HepG2 (cell line): ENCODE measurements around the gene ACOT8. TPM values are rescaled to one million over a fixed set of nuclear protein-coding genes. Genes with fewer than 3 reads are reported as not detected.

Experiments used
- ATAC-seq: fragments of 200-7000 bp; cut with Tn5 transposase; 3 replicates; pipeline ENCODE4 v1.9.1; 2020; ENCODE audit warnings: mild to moderate bottlenecking, moderate library complexity
- BruUV-seq: library from RNA; stranded (reverse); fragments of 400-500 nt; replicated peaks from 2 replicates; lab custom pipeline; 2021; lab: Mats Ljungman, UMichigan
- CTCF ChIA-PET: fragments of 300-600 bp; formaldehyde crosslinking; extraction: SDS; loops from one replicate; lab custom pipeline; 2021; ENCODE audit warnings: low total read pairs, inconsistent platforms, low intra/inter-chr PET ratio; lab: Yijun Ruan, JAX
- POLR2A ChIA-PET: fragments of 350-600 bp; sonication (Branson Sonifier 250); formaldehyde crosslinking; loops from one replicate; lab custom pipeline; 2020; ENCODE audit warnings: antibody characterized with exemption, inconsistent platforms; lab: Yijun Ruan, JAX
- DNase-seq: peaks from one replicate; pipeline ENCODE4 v3.0.0-alpha.2; 2015; ENCODE audit warnings: low spot score
- FAIRE-seq: peaks from 3 replicates; lab custom pipeline; 2011; peaks lifted over from hg19 to GRCh38; lab: Jason Lieb, UNC
- H2AFZ ChIP-seq: one replicate; pipeline ENCODE4 v1.6.1; 2011; ENCODE audit warnings: low read length, inconsistent platforms
- H3K27ac ChIP-seq: fragments of 300-600 bp; 3 replicates; pipeline ENCODE4 v1.8.0; 2011; ENCODE audit warnings: mixed run types, mild to moderate bottlenecking, mixed read lengths, low read length, inconsistent platforms; ENCODE audit not compliant: insufficient read depth; ENCODE audit errors: extremely low read length
- H3K27me3 ChIP-seq, 2 experiments: fragments of 200-600 bp in 1 of 2; 2 replicates in 1 of 2; 3 replicates in 1 of 2; pipeline versions ENCODE4 v1.6.0 to v1.8.0; 2011; ENCODE audit warnings: low read length in 2 of 2, mild to moderate bottlenecking in 2 of 2, moderate library complexity in 2 of 2, inconsistent platforms in 1 of 2; ENCODE audit not compliant: insufficient read depth in 2 of 2, control insufficient read depth in 1 of 2
- H3K36me3 ChIP-seq, 2 experiments: fragments of 200-600 bp in 1 of 2; replicated peaks in 1 of 2; 2 replicates in 1 of 2; 3 replicates in 1 of 2; pipeline versions ENCODE4 v1.5.1 to v1.8.0; 2011; ENCODE audit warnings: low read length in 2 of 2, inconsistent platforms in 1 of 2; ENCODE audit not compliant: insufficient read depth in 2 of 2, control insufficient read depth in 1 of 2
- H3K4me1 ChIP-seq: 2 replicates; pipeline ENCODE4 v1.5.1; 2012; ENCODE audit warnings: low read length, inconsistent platforms; ENCODE audit not compliant: insufficient read depth
- H3K4me2 ChIP-seq: 2 replicates; pipeline ENCODE4 v1.6.0; 2011; ENCODE audit warnings: low read depth, low read length, inconsistent platforms
- H3K4me3 ChIP-seq, 3 experiments: fragments of 200-600 bp in 1 of 3; sonication (generic), shearing (Covaris generic) in 1 of 3; replicated peaks in 1 of 3; 2 replicates each; pipeline ENCODE4 v1.5.1; 2011 to 2016; ENCODE audit warnings: low read length in 3 of 3, inconsistent platforms in 2 of 3, low read depth in 2 of 3, mild to moderate bottlenecking in 2 of 3, control low read depth in 1 of 3, mixed read lengths in 1 of 3; ENCODE audit not compliant: insufficient read depth in 1 of 3
- H3K79me2 ChIP-seq: one replicate; pipeline ENCODE4 v1.6.1; 2011; ENCODE audit warnings: low read length, inconsistent platforms; ENCODE audit not compliant: insufficient read depth
- H3K9ac ChIP-seq: 2 replicates; pipeline ENCODE4 v1.6.0; 2011; ENCODE audit warnings: mild to moderate bottlenecking, low read depth, low read length, inconsistent platforms; ENCODE audit not compliant: insufficient read depth
- H3K9me3 ChIP-seq: 2 replicates; pipeline ENCODE4 v1.5.1; 2012; ENCODE audit warnings: mild to moderate bottlenecking, low read length
- H4K20me1 ChIP-seq: 2 replicates; pipeline ENCODE4 v1.6.0; 2011; ENCODE audit warnings: inconsistent platforms, mild to moderate bottlenecking, low read length, moderate library complexity; ENCODE audit not compliant: insufficient read depth
- AGO2 ChIP-seq: fragments of 200-400 bp; formaldehyde crosslinking; optimal IDR thresholded peaks from 2 replicates; pipeline ENCODE3; 2017; ENCODE audit warnings: mild to moderate bottlenecking, low read depth, low read length, moderate library complexity
- FOSL2 ChIP-seq: sonication (generic); formaldehyde crosslinking; IDR thresholded peaks from 2 replicates; pipeline ENCODE4 v1.4.0; 2020; ENCODE audit warnings: missing genetic modification reagents
- REL ChIP-seq: sonication (generic); formaldehyde crosslinking; conservative IDR thresholded peaks from 2 replicates; pipeline ENCODE4 v1.8.0; 2022; ENCODE audit warnings: mild to moderate bottlenecking, missing genetic modification reagents, moderate library complexity
- SNAI1 ChIP-seq: sonication (generic); formaldehyde crosslinking; IDR thresholded peaks from 2 replicates; pipeline ENCODE4 v1.5.0; 2020; ENCODE audit warnings: mild to moderate bottlenecking, missing genetic modification reagents, borderline replicate concordance
- ZBTB1 ChIP-seq: sonication (generic); formaldehyde crosslinking; IDR thresholded peaks from 2 replicates; pipeline ENCODE4 v1.4.0; 2020; ENCODE audit warnings: missing genetic modification reagents, borderline replicate concordance
- ZBTB21 ChIP-seq: sonication (generic); formaldehyde crosslinking; IDR thresholded peaks from 2 replicates; pipeline ENCODE4 v1.4.0; 2020; ENCODE audit warnings: missing genetic modification reagents
- ZSCAN22 ChIP-seq: sonication (generic); formaldehyde crosslinking; IDR thresholded peaks from 2 replicates; pipeline ENCODE4 v1.4.0; 2020; ENCODE audit warnings: mild to moderate bottlenecking, missing genetic modification reagents
- WGBS: methylation state at CpG from one replicate; pipeline ENCODE4 v1.1.6; 2017; ENCODE audit warnings: low lambda C conversion rate; 5-methylcytosine and 5-hydroxymethylcytosine counted together
- in situ Hi-C: cut with HindIII; loops from 2 replicates; pipeline ENCODE4 v1.10.0; 2017; ENCODE audit warnings: low pct_unique_long_range_greater_than_20kb; ENCODE audit not compliant: extremely low pct_ligation_motif_present
- intact Hi-C: fragments of 100-400 bp; cut with micrococcal nuclease; formaldehyde crosslinking; loops from one replicate; pipeline ENCODE4 v1.10.0; 2022; ENCODE audit not compliant: unreplicated experiment
- polyA plus RNA-seq, 8 experiments: library from polyadenylated mRNA; depleted of rRNA in 3 of 8; stranded (reverse) in 7 of 8; unstranded in 1 of 8; fragments of >200 nt; fragmentation: Illumina TruSeq in 4 of 8; extraction: Trizol in 4 of 8; gene quantifications; 2 replicates each; pipeline versions ENCODE4 v1.2.1 to v1.2.3, GENCODE V29; 2011 to 2016; ENCODE audit warnings: low read depth in 4 of 8, missing spikeins in 1 of 8, mixed read lengths in 1 of 8; ENCODE audit not compliant: insufficient read depth in 1 of 8
- total RNA-seq, 5 experiments: library from RNA; depleted of rRNA; stranded (reverse); fragments of >200 nt; fragmentation: Illumina TruSeq; extraction: Trizol; gene quantifications; 2 replicates each; pipeline ENCODE4 v1.2.3, GENCODE V29; 2016; ENCODE audit warnings: low read depth in 1 of 5

ACOT8 gene
- total and polyA plus RNA-seq, 2 of the 13 experiments (the other 11 are each of a cell fraction or from before 2014, with no cell fraction given) = 31.4 to 45.5 TPM

GRCh38 chr20:45843506-45843905, 13.7 kb downstream of the ACOT8 start (continued):
- TF ChIP-seq ZSCAN22 (no peak), REL (no peak)
- TF ChIP-seq, all 625 proteins: peak for 3

GRCh38 chr20:45842169-45842812, 14.9 kb downstream of the ACOT8 start:
- Histone ChIP-seq H2AFZ (no peak overlapping the region), H3K9me3 (no peaks in the 10 kb centered on the region), H3K4me1 (peaks cover 4% of the 10 kb centered on the region; the same call in 1 of the 2 replicates), H3K36me3 (peaks cover 20 to 44% of the 10 kb centered on the region in 2 experiments), H3K79me2 (no peaks in the 10 kb centered on the region), H3K27me3 (no peaks in the 10 kb centered on the region), H3K4me2 (no peak overlapping the region), H4K20me1 (no peaks in the 10 kb centered on the region), H3K27ac (no peak overlapping the region), H3K4me3 (no peak overlapping the region), H3K9ac (no peak overlapping the region)
- BruUV-seq = TSS peak; percentile 33
- no peak for ATAC-seq
- ChIA-PET CTCF (no interaction called here), POLR2A (interaction anchor here (1.1 to 2.0 kb wide), 7 partner anchors 9 to 127 kb away, joined by 3 to 12 read pairs (median 3); partner anchors contain the start of genes ACOT8, SNX21 and ZSWIM3)
- in situ Hi-C loops = no loop called here
- TF ChIP-seq SNAI1 (CRISPR knock-in tag) (no peak), ZBTB1 (CRISPR knock-in tag) (no peak), FOSL2 (CRISPR knock-in tag) (no peak), AGO2 (peak; percentile 2), ZBTB21 (CRISPR knock-in tag) (no peak)
- FAIRE-seq = no peak
- 95% methylated on average over 5 of the region's 5 CpGs for WGBS
- intact Hi-C loops = no loop called here
- DNase-seq = no peak
